ENCODE measurements around the gene SYNJ2.

DNA sequence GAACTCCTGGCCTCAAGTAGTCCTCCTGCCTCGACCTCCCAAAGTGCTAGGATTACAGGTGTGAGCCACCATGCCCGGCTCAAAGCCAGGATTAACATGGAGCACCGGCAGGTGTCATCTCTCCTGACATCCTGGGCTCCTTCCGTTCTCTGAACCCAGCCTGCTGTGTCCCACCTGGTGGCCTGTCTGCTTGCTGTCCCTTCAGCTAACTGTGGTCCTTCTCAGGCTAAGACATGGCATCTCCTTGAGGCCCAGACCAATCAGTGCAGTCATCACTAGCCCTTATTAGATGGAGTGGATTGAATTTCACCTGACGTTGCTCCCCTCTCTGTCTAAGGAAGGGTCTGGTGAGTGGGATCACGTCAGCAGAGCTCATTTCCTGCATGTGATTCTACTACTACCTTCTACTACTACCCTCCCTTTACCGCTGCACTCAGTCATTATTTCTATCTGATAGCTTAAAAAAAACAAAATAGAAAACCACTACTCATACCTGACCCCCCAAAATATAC lies 28.0 kb upstream of the SYNJ2 start:
- no peak for TF ChIP-seq POLR2A (IDR thresholded peaks at IDR 0.05)
- TF ChIP-seq POLR2AphosphoS5 (IDR thresholded peaks at IDR 0.05; ENCODE audit: insufficient read depth in 1 of 2, low read depth in 1 of 2) = no peak
